Mucosa of rectum (tissue), 2 donors: ENCODE results near the gene NSD1.

Experiments used
- H3K27ac ChIP-seq, 2 donors: one replicate each; pipeline ENCODE4 v1.7.0; 2013; ENCODE audit warnings: inconsistent platforms in 2 of 2, low read depth in 2 of 2, low read length in 2 of 2
- H3K27me3 ChIP-seq, 2 donors: one replicate each; pipeline ENCODE4 v1.7.0; 2013; ENCODE audit warnings: low read length in 2 of 2; ENCODE audit not compliant: control insufficient read depth in 2 of 2, insufficient read depth in 2 of 2
- H3K36me3 ChIP-seq, 2 donors: one replicate each; pipeline ENCODE4 v1.7.0; 2013; ENCODE audit warnings: low read length in 2 of 2; ENCODE audit not compliant: control insufficient read depth in 2 of 2, insufficient read depth in 2 of 2
- H3K4me1 ChIP-seq, 2 donors: one replicate each; pipeline ENCODE4 v1.7.0; 2013; ENCODE audit warnings: low read length in 2 of 2, mild to moderate bottlenecking in 1 of 2; ENCODE audit not compliant: control insufficient read depth in 2 of 2, insufficient read depth in 2 of 2
- H3K4me3 ChIP-seq, 2 donors: one replicate each; pipeline ENCODE4 v1.7.0; 2013; ENCODE audit warnings: low read length in 2 of 2
- H3K9ac ChIP-seq, 2 donors: one replicate each; pipeline ENCODE4 v1.7.0; 2013; ENCODE audit warnings: low read length in 2 of 2, low read depth in 1 of 2, mild to moderate bottlenecking in 1 of 2
- H3K9me3 ChIP-seq, 2 donors: one replicate each; pipeline ENCODE4 v1.7.0; 2013; ENCODE audit warnings: low read length in 2 of 2; ENCODE audit not compliant: control insufficient read depth in 2 of 2
- donor health status: healthy.
- donor health status: Normal muscosa, but diverticular disease.

Gene NSD1

GRCh38 chr5:177111720-177112394 is 21.7 kb upstream of the NSD1 start:
- Histone ChIP-seq H3K36me3 (no peaks in the 10 kb centered on the region), H3K9ac (peak overlapping the region in 1 of 2 donors; percentile 24), H3K9me3 (no peaks in the 10 kb centered on the region), H3K27ac (no peak overlapping the region), H3K4me3 (peak overlapping the region; percentile 5 to 41), H3K27me3 (no peaks in the 10 kb centered on the region), H3K4me1 (peaks cover 6% of the 10 kb centered on the region in 2 donors)

GRCh38 chr5:177112589-177113220 is 20.9 kb upstream of the NSD1 start:
- H3K27ac ChIP-seq, result no peak overlapping the region
- peaks cover 6% of the 10 kb centered on the region in 2 donors for H3K4me1 ChIP-seq
- no peak overlapping the region for H3K9ac ChIP-seq
- no peaks in the 10 kb centered on the region for H3K36me3 ChIP-seq
- no peaks in the 10 kb centered on the region for H3K27me3 ChIP-seq
- H3K9me3 ChIP-seq, result no peaks in the 10 kb centered on the region
- no peak overlapping the region for H3K4me3 ChIP-seq

GRCh38 chr5:177113566-177114424 is 19.8 kb upstream of the NSD1 start:
- H3K9ac ChIP-seq, result no peak overlapping the region

GRCh38 chr5:177116631-177117373 is 16.8 kb upstream of the NSD1 start:
- Histone ChIP-seq H3K9ac (no peak overlapping the region), H3K4me1 (peaks cover 2 to 3% of the 10 kb centered on the region in 2 donors), H3K27ac (peak overlapping the region in 1 of 2 donors; percentile 46), H3K9me3 (no peaks in the 10 kb centered on the region), H3K4me3 (no peak overlapping the region), H3K36me3 (no peaks in the 10 kb centered on the region), H3K27me3 (no peaks in the 10 kb centered on the region)

More at GRCh38 chr5:177113566-177114424, 19.8 kb upstream of the NSD1 start:
- Histone ChIP-seq H3K9me3 (no peaks in the 10 kb centered on the region), H3K4me1 (peaks cover 6% of the 10 kb centered on the region in 2 donors), H3K27ac (peak overlapping the region in 1 of 2 donors; percentile 19), H3K27me3 (no peaks in the 10 kb centered on the region), H3K36me3 (no peaks in the 10 kb centered on the region), H3K4me3 (no peak overlapping the region)

GRCh38 chr5:177117441-177118045 is 16.0 kb upstream of the NSD1 start:
- H3K9ac ChIP-seq, result no peak overlapping the region
- H3K4me1 ChIP-seq, result peaks cover 0 to 3% of the 10 kb centered on the region in 2 donors
- H3K27me3 ChIP-seq, result no peaks in the 10 kb centered on the region
- H3K9me3 ChIP-seq, result no peaks in the 10 kb centered on the region
- H3K27ac ChIP-seq, result no peak overlapping the region
- no peaks in the 10 kb centered on the region for H3K36me3 ChIP-seq
- H3K4me3 ChIP-seq, result no peak overlapping the region

GRCh38 chr5:177122566-177122965 is 11.0 kb upstream of the NSD1 start:
- no peak overlapping the region for H3K27ac ChIP-seq
- no peak overlapping the region for H3K9ac ChIP-seq
- no peaks in the 10 kb centered on the region for H3K4me1 ChIP-seq
- H3K9me3 ChIP-seq, result no peaks in the 10 kb centered on the region
- H3K27me3 ChIP-seq, result no peaks in the 10 kb centered on the region
- H3K36me3 ChIP-seq, result no peaks in the 10 kb centered on the region
- H3K4me3 ChIP-seq, result no peak overlapping the region

GRCh38 chr5:177123789-177124485 is 9.6 kb upstream of the NSD1 start:
- no peaks in the 10 kb centered on the region for H3K9me3 ChIP-seq
- H3K36me3 ChIP-seq, result no peaks in the 10 kb centered on the region
- H3K27ac ChIP-seq, result no peak overlapping the region
- H3K4me1 ChIP-seq, result no peaks in the 10 kb centered on the region
- H3K4me3 ChIP-seq, result no peak overlapping the region
- no peaks in the 10 kb centered on the region for H3K27me3 ChIP-seq
- H3K9ac ChIP-seq, result no peak overlapping the region

GRCh38 chr5:177124486-177124991 is 9.0 kb upstream of the NSD1 start:
- Histone ChIP-seq H3K9ac (no peak overlapping the region), H3K27ac (no peak overlapping the region)

GRCh38 chr5:177126771-177127170 is 6.8 kb upstream of the NSD1 start:
- no peaks in the 10 kb centered on the region for H3K36me3 ChIP-seq
- H3K4me3 ChIP-seq, result no peak overlapping the region

More at GRCh38 chr5:177124486-177124991, 9.0 kb upstream of the NSD1 start:
- no peak overlapping the region for H3K4me3 ChIP-seq
- no peaks in the 10 kb centered on the region for H3K4me1 ChIP-seq
- no peaks in the 10 kb centered on the region for H3K27me3 ChIP-seq
- no peaks in the 10 kb centered on the region for H3K9me3 ChIP-seq
- no peaks in the 10 kb centered on the region for H3K36me3 ChIP-seq

More at GRCh38 chr5:177126771-177127170, 6.8 kb upstream of the NSD1 start:
- Histone ChIP-seq H3K9ac (no peak overlapping the region), H3K4me1 (no peaks in the 10 kb centered on the region), H3K9me3 (no peaks in the 10 kb centered on the region), H3K27ac (no peak overlapping the region), H3K27me3 (no peaks in the 10 kb centered on the region)
